Liver (tissue), 9 donors: ENCODE data around the gene PTPRN. TPM values are rescaled to one million over a fixed set of nuclear protein-coding genes. Genes with fewer than 3 reads are reported as not detected.

ENCODE experiments used
- DNase-seq: peaks from one replicate; pipeline ENCODE4 v3.0.0-alpha.2; 2017; ENCODE audit warnings: low spot score
- H3K27ac ChIP-seq, 2 donors: one replicate each; pipeline ENCODE4 v1.7.0; 2013; ENCODE audit warnings: inconsistent platforms in 2 of 2, low read length in 2 of 2, control low read depth in 1 of 2, low read depth in 1 of 2, mild to moderate bottlenecking in 1 of 2
- H3K27me3 ChIP-seq, 4 donors: one replicate each; pipeline versions ENCODE4 v1.6.1 to v1.7.0; 2013; ENCODE audit warnings: low read length in 3 of 4, inconsistent platforms in 1 of 4, mild to moderate bottlenecking in 1 of 4, moderate library complexity in 1 of 4; ENCODE audit not compliant: control insufficient read depth in 4 of 4, insufficient read depth in 4 of 4
- H3K36me3 ChIP-seq, 4 donors: one replicate each; pipeline versions ENCODE4 v1.6.1 to v1.7.0; 2013; ENCODE audit warnings: low read length in 3 of 4, mild to moderate bottlenecking in 3 of 4, low read depth in 1 of 4, moderate library complexity in 1 of 4; ENCODE audit not compliant: control insufficient read depth in 4 of 4, insufficient read depth in 3 of 4
- H3K4me1 ChIP-seq, 4 donors: one replicate each; pipeline versions ENCODE4 v1.6.1 to v1.7.0; 2013; ENCODE audit warnings: low read length in 3 of 4, mild to moderate bottlenecking in 3 of 4, moderate library complexity in 1 of 4; ENCODE audit not compliant: control insufficient read depth in 4 of 4, insufficient read depth in 4 of 4
- H3K4me3 ChIP-seq, 3 donors: one replicate each; pipeline versions ENCODE4 v1.6.1 to v1.7.0; 2013; ENCODE audit warnings: low read length in 3 of 3, control low read depth in 1 of 3, low read depth in 1 of 3, mild to moderate bottlenecking in 1 of 3
- H3K9ac ChIP-seq, 2 donors: one replicate each; pipeline ENCODE4 v1.7.0; 2013; ENCODE audit warnings: low read length in 2 of 2, mild to moderate bottlenecking in 2 of 2, moderate library complexity in 2 of 2, control low read depth in 1 of 2, low read depth in 1 of 2
- H3K9me3 ChIP-seq, 4 donors: one replicate each; pipeline versions ENCODE4 v1.6.1 to v1.7.0; 2013; ENCODE audit warnings: low read length in 3 of 4; ENCODE audit not compliant: control insufficient read depth in 4 of 4
- ATF3 ChIP-seq: IDR thresholded peaks from 2 replicates; pipeline ENCODE4 v1.6.1; 2016; ENCODE audit warnings: antibody characterized with exemption
- EGR1 ChIP-seq, 2 donors: IDR thresholded peaks; 2 replicates each; pipeline ENCODE4 v1.6.1; 2016 to 2018; ENCODE audit warnings: antibody characterized with exemption in 2 of 2, low read depth in 2 of 2
- GABPA ChIP-seq, 2 donors: IDR thresholded peaks in 1 of 2; conservative IDR thresholded peaks in 1 of 2; 2 replicates each; pipeline ENCODE4 v1.6.1; 2016; ENCODE audit warnings: antibody characterized with exemption in 2 of 2, mild to moderate bottlenecking in 1 of 2, moderate library complexity in 1 of 2
- HNF4A ChIP-seq, 2 donors: conservative IDR thresholded peaks; 2 replicates each; pipeline ENCODE4 v1.6.1; 2016; ENCODE audit warnings: antibody characterized with exemption in 2 of 2, mild to moderate bottlenecking in 2 of 2
- NR2F2 ChIP-seq: IDR thresholded peaks from 2 replicates; pipeline ENCODE4 v1.6.1; 2016; ENCODE audit warnings: antibody characterized with exemption
- RAD21 ChIP-seq, 2 donors: IDR thresholded peaks; 2 replicates each; pipeline ENCODE4 v1.6.1; 2016; ENCODE audit warnings: antibody characterized with exemption in 2 of 2, mild to moderate bottlenecking in 2 of 2
- RXRA ChIP-seq, 2 donors: IDR thresholded peaks; 2 replicates each; pipeline ENCODE4 v1.6.1; 2017 to 2018; ENCODE audit warnings: antibody characterized with exemption in 2 of 2, mild to moderate bottlenecking in 1 of 2
- SP1 ChIP-seq: IDR thresholded peaks from 2 replicates; pipeline ENCODE4 v1.6.1; 2018; ENCODE audit warnings: antibody characterized with exemption, mild to moderate bottlenecking
- YY1 ChIP-seq: IDR thresholded peaks from 2 replicates; pipeline ENCODE4 v1.6.1; 2016; ENCODE audit warnings: antibody characterized with exemption, mild to moderate bottlenecking
- ZBTB33 ChIP-seq: IDR thresholded peaks from 2 replicates; pipeline ENCODE4 v1.6.1; 2016; ENCODE audit warnings: antibody characterized with exemption
- WGBS: extraction: QIAGEN DNeasy Blood & Tissue Kit; methylation state at CpG from one replicate; pipeline ENCODE4 v1.1.7; 2013; 5-methylcytosine and 5-hydroxymethylcytosine counted together
- polyA plus RNA-seq, 2 donors: library from polyadenylated mRNA; stranded (reverse) in 1 of 2; unstranded in 1 of 2; fragments of 200-250 nt in 1 of 2; fragments of >200 nt in 1 of 2; fragmentation: Nextera tagmentation in 1 of 2; extraction: Ambion mirVana in 1 of 2; gene quantifications; one replicate each; pipeline versions ENCODE4 v1.2.1 to v1.2.3, GENCODE V29; 2013 to 2015
- total RNA-seq, 2 donors: library from RNA; depleted of rRNA; stranded (reverse); fragments of >200 nt; gene quantifications; one replicate each; pipeline ENCODE4 v1.2.3, GENCODE V29; 2014
- TF ChIP-seq, protein P1 (sequence below): IDR thresholded peaks from 2 replicates; pipeline ENCODE4 v1.6.1; 2016; ENCODE audit warnings: antibody characterized with exemption, mild to moderate bottlenecking
- TF ChIP-seq, protein P2 (sequence below): fragments of 150-350 bp; IDR thresholded peaks from 2 replicates; pipeline ENCODE4 v1.5.1; 2017; ENCODE audit warnings: improper control_type of control experiment, low read depth, low read length; ENCODE audit not compliant: missing input control
- donor health status: healthy.
- donor health status: healthy.
- donor health status: healthy.
- donor health status: healthy.
- donor health status: healthy.

PTPRN gene
- total and polyA plus RNA-seq, 4 donors = 2.2 TPM; not detected in 3

DNA sequence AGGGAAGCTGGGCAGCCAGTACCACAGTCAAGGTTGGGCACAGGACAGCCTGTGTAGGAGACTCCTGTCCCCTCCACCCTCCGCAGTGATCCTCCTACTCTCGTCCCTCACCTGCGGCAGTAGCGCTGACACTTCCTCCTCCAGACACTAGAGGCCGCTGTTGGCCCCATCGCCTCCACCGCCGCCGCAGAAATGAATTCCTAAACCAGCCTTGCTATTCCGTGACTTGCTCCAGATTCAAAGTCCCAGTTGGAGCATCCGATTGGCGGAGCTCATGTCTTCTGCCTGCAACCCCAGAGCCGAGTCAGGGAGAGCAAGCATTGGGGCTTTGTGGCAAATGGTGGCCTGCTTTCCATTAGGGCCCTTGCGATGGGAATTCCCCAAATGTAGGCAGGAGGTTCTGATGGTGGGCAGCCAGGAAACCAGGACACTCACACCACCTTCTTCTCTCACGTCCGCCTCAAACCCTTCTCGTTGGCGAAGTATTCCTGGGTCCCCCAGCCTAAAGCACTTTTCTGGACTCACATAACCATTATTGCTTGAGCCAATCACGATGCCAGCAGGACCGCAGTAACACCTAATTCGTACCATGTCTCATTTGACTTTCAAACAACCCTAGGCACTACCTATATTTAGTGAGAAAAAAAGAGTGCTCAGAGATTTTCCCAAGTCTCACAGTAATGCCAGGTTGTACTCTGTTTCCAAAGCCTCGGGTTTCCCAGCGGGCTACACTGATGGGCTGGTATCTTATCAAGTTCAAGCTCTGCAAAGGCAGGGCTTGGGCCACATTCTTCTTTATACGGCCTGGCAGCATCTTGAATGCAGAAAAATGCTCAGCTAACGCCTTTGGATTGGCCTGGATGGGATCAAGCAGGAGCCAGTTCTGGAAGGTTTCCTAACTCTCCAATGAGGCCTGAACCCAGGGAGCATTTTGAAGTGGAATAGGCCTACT, 31.2 kb downstream of the PTPRN start:
- Histone ChIP-seq H3K4me3 (no peak overlapping the region), H3K27ac (peak overlapping the region; percentile 96 to 98), H3K9me3 (no peaks in the 10 kb centered on the region), H3K27me3 (no peaks in the 10 kb centered on the region), H3K9ac (peak overlapping the region; percentile 88 to 89), H3K4me1 (peaks cover 7 to 24% (median 14%) of the 10 kb centered on the region in 4 donors), H3K36me3 (peaks cover 2 to 23% (median 15%) of the 10 kb centered on the region in 4 donors)
- TF ChIP-seq, protein P1, sequence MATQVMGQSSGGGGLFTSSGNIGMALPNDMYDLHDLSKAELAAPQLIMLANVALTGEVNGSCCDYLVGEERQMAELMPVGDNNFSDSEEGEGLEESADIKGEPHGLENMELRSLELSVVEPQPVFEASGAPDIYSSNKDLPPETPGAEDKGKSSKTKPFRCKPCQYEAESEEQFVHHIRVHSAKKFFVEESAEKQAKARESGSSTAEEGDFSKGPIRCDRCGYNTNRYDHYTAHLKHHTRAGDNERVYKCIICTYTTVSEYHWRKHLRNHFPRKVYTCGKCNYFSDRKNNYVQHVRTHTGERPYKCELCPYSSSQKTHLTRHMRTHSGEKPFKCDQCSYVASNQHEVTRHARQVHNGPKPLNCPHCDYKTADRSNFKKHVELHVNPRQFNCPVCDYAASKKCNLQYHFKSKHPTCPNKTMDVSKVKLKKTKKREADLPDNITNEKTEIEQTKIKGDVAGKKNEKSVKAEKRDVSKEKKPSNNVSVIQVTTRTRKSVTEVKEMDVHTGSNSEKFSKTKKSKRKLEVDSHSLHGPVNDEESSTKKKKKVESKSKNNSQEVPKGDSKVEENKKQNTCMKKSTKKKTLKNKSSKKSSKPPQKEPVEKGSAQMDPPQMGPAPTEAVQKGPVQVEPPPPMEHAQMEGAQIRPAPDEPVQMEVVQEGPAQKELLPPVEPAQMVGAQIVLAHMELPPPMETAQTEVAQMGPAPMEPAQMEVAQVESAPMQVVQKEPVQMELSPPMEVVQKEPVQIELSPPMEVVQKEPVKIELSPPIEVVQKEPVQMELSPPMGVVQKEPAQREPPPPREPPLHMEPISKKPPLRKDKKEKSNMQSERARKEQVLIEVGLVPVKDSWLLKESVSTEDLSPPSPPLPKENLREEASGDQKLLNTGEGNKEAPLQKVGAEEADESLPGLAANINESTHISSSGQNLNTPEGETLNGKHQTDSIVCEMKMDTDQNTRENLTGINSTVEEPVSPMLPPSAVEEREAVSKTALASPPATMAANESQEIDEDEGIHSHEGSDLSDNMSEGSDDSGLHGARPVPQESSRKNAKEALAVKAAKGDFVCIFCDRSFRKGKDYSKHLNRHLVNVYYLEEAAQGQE = peak; percentile 17
- TF ChIP-seq ATF3 (no peak), ZBTB33 (no peak), GABPA (IDR thresholded peaks at IDR 0.05 in 1 of 2, conservative IDR thresholded peaks at IDR 0.05 in 1 of 2) (no peak), NR2F2 (no peak), RXRA (IDR thresholded peaks at IDR 0.05) (no peak), YY1 (peak; percentile 63), HNF4A (conservative IDR thresholded peaks at IDR 0.05) (peak; percentile 18 to 39), EGR1 (IDR thresholded peaks at IDR 0.05; ENCODE audit: low read depth in 2 of 2) (no peak), RAD21 (IDR thresholded peaks at IDR 0.05) (peak; percentile 81 to 92), SP1 (peak; percentile 42)
- TF ChIP-seq, protein P2, sequence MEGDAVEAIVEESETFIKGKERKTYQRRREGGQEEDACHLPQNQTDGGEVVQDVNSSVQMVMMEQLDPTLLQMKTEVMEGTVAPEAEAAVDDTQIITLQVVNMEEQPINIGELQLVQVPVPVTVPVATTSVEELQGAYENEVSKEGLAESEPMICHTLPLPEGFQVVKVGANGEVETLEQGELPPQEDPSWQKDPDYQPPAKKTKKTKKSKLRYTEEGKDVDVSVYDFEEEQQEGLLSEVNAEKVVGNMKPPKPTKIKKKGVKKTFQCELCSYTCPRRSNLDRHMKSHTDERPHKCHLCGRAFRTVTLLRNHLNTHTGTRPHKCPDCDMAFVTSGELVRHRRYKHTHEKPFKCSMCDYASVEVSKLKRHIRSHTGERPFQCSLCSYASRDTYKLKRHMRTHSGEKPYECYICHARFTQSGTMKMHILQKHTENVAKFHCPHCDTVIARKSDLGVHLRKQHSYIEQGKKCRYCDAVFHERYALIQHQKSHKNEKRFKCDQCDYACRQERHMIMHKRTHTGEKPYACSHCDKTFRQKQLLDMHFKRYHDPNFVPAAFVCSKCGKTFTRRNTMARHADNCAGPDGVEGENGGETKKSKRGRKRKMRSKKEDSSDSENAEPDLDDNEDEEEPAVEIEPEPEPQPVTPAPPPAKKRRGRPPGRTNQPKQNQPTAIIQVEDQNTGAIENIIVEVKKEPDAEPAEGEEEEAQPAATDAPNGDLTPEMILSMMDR = peak; percentile 99
- peak; percentile 92 for DNase-seq
- WGBS = 33% methylated on average over 25 of the region's 25 CpGs
